Measurements from ENCODE around the gene TTC19.
"Not testable (repeated sequence)": the region's sequence is repeated elsewhere in the genome, so short reads cannot be mapped to it uniquely, and the experiment has no call there.

TTC19 gene

GRCh38 chr17:16048811-16049449 lies 49.3 kb downstream of the TTC19 start:
- Histone ChIP-seq H3K9me3 (ENCODE audit: insufficient read depth, low read depth, low read length) (no peaks in the 10 kb centered on the region), H3K9ac (ENCODE audit: low read depth, low read length, poor library complexity, severe bottlenecking) (no peak overlapping the region), H4K20me1 (ENCODE audit: insufficient read depth, low read length, poor library complexity, severe bottlenecking) (peaks cover 2% of the 10 kb centered on the region), H3K9me2 (replicated peaks; ENCODE audit: low read depth, low read length) (no peaks in the 10 kb centered on the region), H3K4me3 (ENCODE audit: low read length, poor library complexity, severe bottlenecking) (no peak overlapping the region), H3K4me1 (ENCODE audit: insufficient read depth, low read length, poor library complexity, severe bottlenecking) (no peaks in the 10 kb centered on the region), H3F3A (ENCODE audit: low read depth) (no peaks in the 10 kb centered on the region), H2AFZ (ENCODE audit: low read length) (no peak overlapping the region), H3K27me3 (ENCODE audit: insufficient read depth, low read length, poor library complexity, severe bottlenecking) (no peaks in the 10 kb centered on the region), H3K4me2 (ENCODE audit: low read depth, low read length, poor library complexity, severe bottlenecking) (no peak overlapping the region), H3K79me2 (ENCODE audit: insufficient read depth, low read length) (peaks cover 5% of the 10 kb centered on the region; the same call in 1 of the 2 replicates), H3K36me3 (ENCODE audit: insufficient read depth, low read length) (peaks cover 70% of the 10 kb centered on the region)
- no peak for TF ChIP-seq EZH2phosphoT487 (IDR thresholded peaks at IDR 0.05; ENCODE audit: borderline replicate concordance)
- TF ChIP-seq, protein P1, sequence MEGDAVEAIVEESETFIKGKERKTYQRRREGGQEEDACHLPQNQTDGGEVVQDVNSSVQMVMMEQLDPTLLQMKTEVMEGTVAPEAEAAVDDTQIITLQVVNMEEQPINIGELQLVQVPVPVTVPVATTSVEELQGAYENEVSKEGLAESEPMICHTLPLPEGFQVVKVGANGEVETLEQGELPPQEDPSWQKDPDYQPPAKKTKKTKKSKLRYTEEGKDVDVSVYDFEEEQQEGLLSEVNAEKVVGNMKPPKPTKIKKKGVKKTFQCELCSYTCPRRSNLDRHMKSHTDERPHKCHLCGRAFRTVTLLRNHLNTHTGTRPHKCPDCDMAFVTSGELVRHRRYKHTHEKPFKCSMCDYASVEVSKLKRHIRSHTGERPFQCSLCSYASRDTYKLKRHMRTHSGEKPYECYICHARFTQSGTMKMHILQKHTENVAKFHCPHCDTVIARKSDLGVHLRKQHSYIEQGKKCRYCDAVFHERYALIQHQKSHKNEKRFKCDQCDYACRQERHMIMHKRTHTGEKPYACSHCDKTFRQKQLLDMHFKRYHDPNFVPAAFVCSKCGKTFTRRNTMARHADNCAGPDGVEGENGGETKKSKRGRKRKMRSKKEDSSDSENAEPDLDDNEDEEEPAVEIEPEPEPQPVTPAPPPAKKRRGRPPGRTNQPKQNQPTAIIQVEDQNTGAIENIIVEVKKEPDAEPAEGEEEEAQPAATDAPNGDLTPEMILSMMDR (conservative IDR thresholded peaks at IDR 0.05; ENCODE audit: low read length) = no peak

DNA sequence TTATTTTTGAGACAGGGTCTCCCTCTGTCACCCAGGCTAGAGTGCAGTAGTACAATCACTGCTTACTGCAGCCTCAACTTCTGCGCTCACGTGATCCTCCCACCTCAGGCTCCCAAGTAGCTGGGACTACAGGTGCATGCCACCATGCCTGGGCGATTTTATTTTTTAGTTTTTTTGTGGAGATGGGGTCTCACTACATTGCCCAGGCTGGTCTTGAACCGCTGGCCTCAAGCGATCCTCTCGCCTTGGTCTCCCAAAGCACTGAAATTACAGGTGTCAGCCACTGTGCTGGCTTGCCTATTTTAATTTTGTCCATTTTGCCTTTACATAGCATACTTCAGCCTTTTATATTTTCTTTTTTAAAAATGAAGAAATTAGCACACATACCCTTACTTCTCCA lies 51.2 kb downstream of the TTC19 start:
- no peak overlapping the region for H3K4me3 ChIP-seq (ENCODE audit: low read length, poor library complexity, severe bottlenecking)
- no peak overlapping the region for H2AFZ ChIP-seq (ENCODE audit: low read length)
- H3K9ac ChIP-seq (ENCODE audit: low read depth, low read length, poor library complexity, severe bottlenecking) = no peak overlapping the region
- H3F3A ChIP-seq (ENCODE audit: low read depth) = no peaks in the 10 kb centered on the region
- no peaks in the 10 kb centered on the region for H3K9me3 ChIP-seq (ENCODE audit: insufficient read depth, low read depth, low read length)
- TF ChIP-seq, protein P1 (conservative IDR thresholded peaks at IDR 0.05; ENCODE audit: low read length) = no peak
- no peaks in the 10 kb centered on the region for H3K27me3 ChIP-seq (ENCODE audit: insufficient read depth, low read length, poor library complexity, severe bottlenecking)
- H3K9me2 ChIP-seq (replicated peaks; ENCODE audit: low read depth, low read length) = no peaks in the 10 kb centered on the region
- peaks cover 5% of the 10 kb centered on the region; the same call in 1 of the 2 replicates for H3K79me2 ChIP-seq (ENCODE audit: insufficient read depth, low read length)
- no peaks in the 10 kb centered on the region for H3K4me1 ChIP-seq (ENCODE audit: insufficient read depth, low read length, poor library complexity, severe bottlenecking)
- peaks cover 5% of the 10 kb centered on the region for H4K20me1 ChIP-seq (ENCODE audit: insufficient read depth, low read length, poor library complexity, severe bottlenecking)
- no peak overlapping the region for H3K4me2 ChIP-seq (ENCODE audit: low read depth, low read length, poor library complexity, severe bottlenecking)
- H3K36me3 ChIP-seq (ENCODE audit: insufficient read depth, low read length) = peaks cover 71% of the 10 kb centered on the region

- H3K9ac ChIP-seq (ENCODE audit: low read depth, low read length, poor library complexity, severe bottlenecking) = no peak overlapping the region
- H3K79me2 ChIP-seq (ENCODE audit: insufficient read depth, low read length) = peaks cover 5% of the 10 kb centered on the region; the same call in 1 of the 2 replicates
- TF ChIP-seq, protein P1 (conservative IDR thresholded peaks at IDR 0.05; ENCODE audit: low read length) = no peak
- TF ChIP-seq EZH2phosphoT487 (IDR thresholded peaks at IDR 0.05; ENCODE audit: borderline replicate concordance) = no peak
- no peak overlapping the region for H3K4me2 ChIP-seq (ENCODE audit: low read depth, low read length, poor library complexity, severe bottlenecking)
- no peaks in the 10 kb centered on the region for H3K9me3 ChIP-seq (ENCODE audit: insufficient read depth, low read depth, low read length)
- no peaks in the 10 kb centered on the region for H3F3A ChIP-seq (ENCODE audit: low read depth)
- no peak overlapping the region for H3K4me3 ChIP-seq (ENCODE audit: low read length, poor library complexity, severe bottlenecking)
- no peak overlapping the region for H2AFZ ChIP-seq (ENCODE audit: low read length)
- H3K9me2 ChIP-seq (replicated peaks; ENCODE audit: low read depth, low read length) = no peaks in the 10 kb centered on the region
- no peaks in the 10 kb centered on the region for H3K27me3 ChIP-seq (ENCODE audit: insufficient read depth, low read length, poor library complexity, severe bottlenecking)
- peaks cover 69% of the 10 kb centered on the region for H3K36me3 ChIP-seq (ENCODE audit: insufficient read depth, low read length)
- H3K4me1 ChIP-seq (ENCODE audit: insufficient read depth, low read length, poor library complexity, severe bottlenecking) = no peaks in the 10 kb centered on the region
- peaks cover 5% of the 10 kb centered on the region for H4K20me1 ChIP-seq (ENCODE audit: insufficient read depth, low read length, poor library complexity, severe bottlenecking)
Observed at GRCh38 chr17:16052486-16052885, 52.9 kb downstream of the TTC19 start.

GRCh38 chr17:16055139-16055538 lies 55.5 kb downstream of the TTC19 start:
- H3F3A ChIP-seq (ENCODE audit: low read depth); H3K9me2 ChIP-seq (replicated peaks; ENCODE audit: low read depth, low read length); H3K27me3 ChIP-seq (ENCODE audit: insufficient read depth, low read length, poor library complexity, severe bottlenecking); H3K4me3 ChIP-seq (ENCODE audit: low read length, poor library complexity, severe bottlenecking); H3K9ac ChIP-seq (ENCODE audit: low read depth, low read length, poor library complexity, severe bottlenecking); H3K79me2 ChIP-seq (ENCODE audit: insufficient read depth, low read length); H3K4me2 ChIP-seq (ENCODE audit: low read depth, low read length, poor library complexity, severe bottlenecking); H3K4me1 ChIP-seq (ENCODE audit: insufficient read depth, low read length, poor library complexity, severe bottlenecking); H4K20me1 ChIP-seq (ENCODE audit: insufficient read depth, low read length, poor library complexity, severe bottlenecking); H3K9me3 ChIP-seq (ENCODE audit: insufficient read depth, low read depth, low read length); H2AFZ ChIP-seq (ENCODE audit: low read length): not testable (repeated sequence)
- H3K36me3 ChIP-seq (ENCODE audit: insufficient read depth, low read length) = peaks cover 74% of the 10 kb centered on the region; the same call in 1 of the 2 replicates

All from Loucy (cell line).